Endothelial cell of umbilical vein (primary cell): ENCODE results near the gene SORL1. TPM values are rescaled to one million over a fixed set of nuclear protein-coding genes. Genes with fewer than 3 reads are reported as not detected.

ENCODE experiments used
- BruUV-seq: library from RNA; stranded (reverse); fragments of 400-500 nt; replicated peaks from 2 replicates; lab custom pipeline; 2021; lab: Mats Ljungman, UMichigan
- CTCF ChIA-PET: fragments of 300-600, 350-600 bp; sonication (Branson Sonifier 250); formaldehyde crosslinking; loops from one replicate; lab custom pipeline; 2021; ENCODE audit warnings: antibody characterized with exemption, inconsistent platforms; lab: Charles Lee
- POLR2A ChIA-PET: fragments of 300-600, 350-600 bp; sonication (Branson Sonifier 250); formaldehyde crosslinking; loops from one replicate; lab custom pipeline; 2021; ENCODE audit warnings: antibody characterized with exemption, inconsistent platforms; lab: Charles Lee
- DNase-seq: peaks from one replicate; pipeline ENCODE4 v3.0.0-alpha.2; 2011; ENCODE audit warnings: low read depth, low spot score
- FAIRE-seq: peaks from 2 replicates; lab custom pipeline; 2011; peaks lifted over from hg19 to GRCh38; lab: Jason Lieb, UNC
- H2AFZ ChIP-seq: 2 replicates; pipeline ENCODE4 v1.6.0; 2012; ENCODE audit warnings: low read depth, low read length, control low read depth, inconsistent platforms
- H3K27ac ChIP-seq: 2 replicates; pipeline ENCODE4 v1.5.1; 2011; ENCODE audit warnings: low read depth, mild to moderate bottlenecking, control low read depth, low read length, moderate library complexity; ENCODE audit not compliant: insufficient read depth
- H3K27me3 ChIP-seq, 2 experiments: 2 replicates each; pipeline versions ENCODE4 v1.6.0 to v1.6.1; 2011; ENCODE audit warnings: low read length in 2 of 2, mixed read lengths in 1 of 2; ENCODE audit not compliant: control insufficient read depth in 2 of 2, insufficient read depth in 2 of 2
- H3K36me3 ChIP-seq, 2 experiments: 2 replicates in 1 of 2; 3 replicates in 1 of 2; pipeline ENCODE4 v1.5.1; 2011; ENCODE audit warnings: low read length in 2 of 2, mild to moderate bottlenecking in 1 of 2, moderate library complexity in 1 of 2; ENCODE audit not compliant: control insufficient read depth in 2 of 2, insufficient read depth in 2 of 2; ENCODE audit errors: extremely low read depth in 1 of 2
- H3K4me1 ChIP-seq: 3 replicates; pipeline ENCODE4 v1.5.1; 2011; ENCODE audit warnings: mild to moderate bottlenecking, low read length; ENCODE audit not compliant: control insufficient read depth, insufficient read depth; ENCODE audit errors: extremely low read depth
- H3K4me2 ChIP-seq: 2 replicates; pipeline ENCODE4 v1.6.1; 2011; ENCODE audit warnings: low read length, control low read depth, mixed read lengths; ENCODE audit not compliant: insufficient read depth
- H3K4me3 ChIP-seq, 3 experiments: fragments of 200-600 bp in 1 of 3; sonication (generic), shearing (Covaris generic) in 1 of 3; replicated peaks in 1 of 3; 2 replicates each; pipeline ENCODE4 v1.5.1; 2011 to 2016; ENCODE audit warnings: control low read depth in 3 of 3, low read length in 3 of 3, mild to moderate bottlenecking in 2 of 3, inconsistent platforms in 1 of 3, low read depth in 1 of 3, moderate library complexity in 1 of 3; ENCODE audit not compliant: insufficient read depth in 1 of 3
- H3K79me2 ChIP-seq: 2 replicates; pipeline ENCODE4 v1.6.0; 2012; ENCODE audit warnings: low read length, inconsistent platforms; ENCODE audit not compliant: control insufficient read depth, insufficient read depth
- H3K9ac ChIP-seq: replicated peaks from 2 replicates; pipeline ENCODE3; 2011; ENCODE audit warnings: low read length, control low read depth; ENCODE audit not compliant: insufficient read depth; ENCODE audit errors: extremely low read depth
- H3K9me1 ChIP-seq: replicated peaks from 3 replicates; pipeline ENCODE4 v1.6.0; 2011; ENCODE audit warnings: mild to moderate bottlenecking, low read length; ENCODE audit not compliant: control insufficient read depth, insufficient read depth; ENCODE audit errors: extremely low read depth
- H3K9me3 ChIP-seq: replicated peaks from 2 replicates; pipeline ENCODE4 v1.5.1; 2012; ENCODE audit warnings: low read length, inconsistent platforms; ENCODE audit not compliant: control insufficient read depth, insufficient read depth
- H4K20me1 ChIP-seq: replicated peaks from 2 replicates; pipeline ENCODE3; 2011; ENCODE audit warnings: mild to moderate bottlenecking, low read length; ENCODE audit not compliant: control insufficient read depth, insufficient read depth; ENCODE audit errors: extremely low read depth
- CTCF ChIP-seq, 2 donors: IDR thresholded peaks; 1 replicate in 1 of 2; 2 replicates in 1 of 2; pipeline ENCODE4 v1.5.1; 2011; ENCODE audit warnings: low read length in 2 of 2, mild to moderate bottlenecking in 2 of 2, moderate library complexity in 2 of 2, control low read depth in 1 of 2, inconsistent platforms in 1 of 2, low read depth in 1 of 2; ENCODE audit not compliant: insufficient read depth in 1 of 2; ENCODE audit errors: extremely low read depth in 1 of 2
- EZH2 ChIP-seq: IDR thresholded peaks from 2 replicates; pipeline ENCODE4 v1.6.1; 2012; ENCODE audit warnings: borderline replicate concordance, low read depth, mild to moderate bottlenecking, moderate library complexity, low read length, inconsistent platforms; ENCODE audit not compliant: severe bottlenecking
- FOS ChIP-seq: IDR thresholded peaks from 2 replicates; pipeline ENCODE4 v1.6.1; 2011; ENCODE audit warnings: mild to moderate bottlenecking, low read length, moderate library complexity, borderline replicate concordance; ENCODE audit not compliant: insufficient read depth
- GATA2 ChIP-seq: IDR thresholded peaks from 2 replicates; pipeline ENCODE4 v1.7.0; 2011; ENCODE audit warnings: low read depth, mild to moderate bottlenecking, moderate library complexity, mixed read lengths, low read length; ENCODE audit not compliant: insufficient read length, insufficient read depth
- JUN ChIP-seq: IDR thresholded peaks from 2 replicates; pipeline ENCODE4 v1.6.1; 2011; ENCODE audit warnings: borderline replicate concordance, low read depth; ENCODE audit not compliant: insufficient read length, insufficient read depth
- MAX ChIP-seq: IDR thresholded peaks from 2 replicates; pipeline ENCODE4 v1.6.1; 2011; ENCODE audit not compliant: insufficient read depth, insufficient read length
- MYC ChIP-seq: IDR thresholded peaks from one replicate; pipeline ENCODE4 v1.6.1; 2011; ENCODE audit warnings: mild to moderate bottlenecking, low read depth, low read length
- POLR2A ChIP-seq: IDR thresholded peaks from 2 replicates; pipeline ENCODE4 v1.6.1; 2012; ENCODE audit warnings: low read depth, mild to moderate bottlenecking, control low read depth, low read length
- POLR2AphosphoS5 ChIP-seq: IDR thresholded peaks from 2 replicates; pipeline ENCODE4 v1.6.1; 2012; ENCODE audit warnings: low read depth, mild to moderate bottlenecking, control low read depth, low read length, moderate library complexity; ENCODE audit not compliant: insufficient read depth
- dilution Hi-C: fragments of 300-500 bp; cut with MboI; formaldehyde crosslinking; loops from one replicate; pipeline ENCODE4 v1.15.0; 2019; ENCODE audit warnings: low sequenced_read_pairs; ENCODE audit not compliant: extremely low pct_ligation_motif_present
- intact Hi-C: fragments of 100-400 bp; cut with micrococcal nuclease; formaldehyde crosslinking; loops from one replicate; pipeline ENCODE4 v1.10.0; 2022
- polyA plus RNA-seq, 4 experiments: library from polyadenylated mRNA; depleted of rRNA in 3 of 4; stranded (reverse) in 3 of 4; unstranded in 1 of 4; fragments of >200 nt; gene quantifications; 2 replicates each; pipeline versions ENCODE4 v1.2.1 to v1.2.3, GENCODE V29; 2011 to 2012; ENCODE audit warnings: missing spikeins in 1 of 4
- total RNA-seq: library from RNA; stranded (reverse); gene quantifications from 2 replicates; pipeline ENCODE4 v1.2.3, GENCODE V29; 2021

Gene SORL1
- total and polyA plus RNA-seq, 2 donors (not counting 3 experiments of a cell fraction or from before 2014, with no cell fraction given): 0.17 to 0.31 TPM

- no peaks in the 10 kb centered on the region for H3K36me3 ChIP-seq
- H4K20me1 ChIP-seq: no peaks in the 10 kb centered on the region
- ChIA-PET POLR2A (no interaction called here), CTCF (interaction anchor here (0.6 to 0.7 kb wide), 2 partner anchors 833 to 888 kb away, joined by 3 read pairs; no protein-coding TSS in a partner anchor)
- DNase-seq: no peak
- no peaks in the 10 kb centered on the region for H3K79me2 ChIP-seq
- no peak overlapping the region for H3K27ac ChIP-seq
- H3K9ac ChIP-seq: no peak overlapping the region
- no peak overlapping the region for H2AFZ ChIP-seq
- FAIRE-seq: no peak
- no peaks in the 10 kb centered on the region for H3K4me1 ChIP-seq
- H3K4me3 ChIP-seq: no peak overlapping the region
- H3K9me1 ChIP-seq: no peaks in the 10 kb centered on the region
- no TSS peak for BruUV-seq
- intact Hi-C loops (no loop called here), dilution Hi-C loops (no loop called here)
- no peak overlapping the region for H3K4me2 ChIP-seq
- no peaks in the 10 kb centered on the region for H3K9me3 ChIP-seq
- TF ChIP-seq MAX: no peak
- no peak for TF ChIP-seq CTCF (IDR thresholded peaks at IDR 0.05; ENCODE audit: extremely low read depth in 1 of 2, insufficient read depth in 1 of 2, low read depth in 1 of 2, low read length in 2 of 2)
- TF ChIP-seq GATA2: no peak
- no peak for TF ChIP-seq POLR2A
- TF ChIP-seq JUN: no peak
- TF ChIP-seq MYC: no peak
- TF ChIP-seq FOS: no peak
- no peak for TF ChIP-seq EZH2
- TF ChIP-seq POLR2AphosphoS5: no peak
- H3K27me3 ChIP-seq: no peaks in the 10 kb centered on the region
Observed at GRCh38 chr11:121681550-121682268, 229.6 kb downstream of the SORL1 start.

Other genes with a start within 250 kb of the SORL1 start
- gene SC5D, start 159.5 kb upstream of the SORL1 start, total RNA-seq: 40.0 and 40.2 TPM in 2 replicates
- 30.5 and 37.1 TPM in 2 replicates for gene SC5D, start 159.5 kb upstream of the SORL1 start, polyA plus RNA-seq